ENCODE measurements around the gene CCDC38. TPM values are rescaled to one million over a fixed set of nuclear protein-coding genes. Genes with fewer than 3 reads are reported as not detected.

CCDC38 gene
- total RNA-seq, 1 donor from 2014 or later: not detected

GRCh38 chr12:95877622-95878021 lies 64.8 kb downstream of the CCDC38 start:
- H3K36me3 Mint-ChIP-seq (ENCODE audit: low read depth): peaks cover 13% of the 10 kb centered on the region
- no peak for TF ChIP-seq CTCF (conservative IDR thresholded peaks at IDR 0.05)
- H3K4me1 Mint-ChIP-seq: no peaks in the 10 kb centered on the region
- no peak overlapping the region for H3K4me3 Mint-ChIP-seq
- H3K9me3 Mint-ChIP-seq: peaks cover 3% of the 10 kb centered on the region
- H3K27ac Mint-ChIP-seq (ENCODE audit: unreplicated experiment): no peak overlapping the region
- no peaks in the 10 kb centered on the region for H3K27me3 Mint-ChIP-seq (ENCODE audit: low read depth)
- no peak for DNase-seq (ENCODE audit: low read depth, low spot score)

GRCh38 chr12:95874452-95874851 lies 68.0 kb downstream of the CCDC38 start:
- H3K27ac Mint-ChIP-seq (ENCODE audit: unreplicated experiment): no peak overlapping the region
- H3K27me3 Mint-ChIP-seq (ENCODE audit: low read depth): no peaks in the 10 kb centered on the region
- peaks cover 19% of the 10 kb centered on the region for H3K36me3 Mint-ChIP-seq (ENCODE audit: low read depth)
- peaks cover 3% of the 10 kb centered on the region for H3K9me3 Mint-ChIP-seq
- H3K4me3 Mint-ChIP-seq: no peak overlapping the region
- no peak for DNase-seq (ENCODE audit: low read depth, low spot score)
- H3K4me1 Mint-ChIP-seq: no peaks in the 10 kb centered on the region
- TF ChIP-seq CTCF (conservative IDR thresholded peaks at IDR 0.05): no peak

- TF ChIP-seq CTCF (conservative IDR thresholded peaks at IDR 0.05): no peak
- Mint-ChIP-seq H3K27ac (ENCODE audit: unreplicated experiment) (no peak overlapping the region), H3K36me3 (ENCODE audit: low read depth) (peaks cover 19% of the 10 kb centered on the region), H3K9me3 (peaks cover under 1% of the 10 kb centered on the region), H3K4me3 (no peak overlapping the region), H3K27me3 (ENCODE audit: low read depth) (no peaks in the 10 kb centered on the region), H3K4me1 (no peaks in the 10 kb centered on the region)
- DNase-seq (ENCODE audit: low read depth, low spot score): no peak
Measured at GRCh38 chr12:95870897-95871296, 71.5 kb downstream of the CCDC38 start.

- Mint-ChIP-seq H3K36me3 (ENCODE audit: low read depth) (peaks cover 29% of the 10 kb centered on the region), H3K27ac (ENCODE audit: unreplicated experiment) (no peak overlapping the region), H3K4me3 (no peak overlapping the region), H3K4me1 (peaks cover 4% of the 10 kb centered on the region), H3K27me3 (ENCODE audit: low read depth) (no peaks in the 10 kb centered on the region), H3K9me3 (no peaks in the 10 kb centered on the region)
- TF ChIP-seq CTCF (conservative IDR thresholded peaks at IDR 0.05): no peak
- DNase-seq (ENCODE audit: low read depth, low spot score): no peak
Measured at GRCh38 chr12:95863337-95863736, 79.1 kb downstream of the CCDC38 start.

GRCh38 chr12:95862038-95862437 lies 80.4 kb downstream of the CCDC38 start:
- TF ChIP-seq CTCF (conservative IDR thresholded peaks at IDR 0.05): no peak
- DNase-seq (ENCODE audit: low read depth, low spot score): no peak
- Mint-ChIP-seq H3K4me3 (peak overlapping the region; percentile 24), H3K27ac (ENCODE audit: unreplicated experiment) (no peak overlapping the region), H3K36me3 (ENCODE audit: low read depth) (peaks cover 23% of the 10 kb centered on the region), H3K4me1 (peaks cover 4% of the 10 kb centered on the region), H3K9me3 (no peaks in the 10 kb centered on the region), H3K27me3 (ENCODE audit: low read depth) (no peaks in the 10 kb centered on the region)

Measured in neural crest cell (in vitro differentiated cells).